ENCODE data around the gene SLC24A4. TPM values are rescaled to one million over a fixed set of nuclear protein-coding genes. Genes with fewer than 3 reads are reported as not detected.

The SLC24A4 gene
- total RNA-seq, 1 experiment from 2014 or later: 0.03 TPM

DNA sequence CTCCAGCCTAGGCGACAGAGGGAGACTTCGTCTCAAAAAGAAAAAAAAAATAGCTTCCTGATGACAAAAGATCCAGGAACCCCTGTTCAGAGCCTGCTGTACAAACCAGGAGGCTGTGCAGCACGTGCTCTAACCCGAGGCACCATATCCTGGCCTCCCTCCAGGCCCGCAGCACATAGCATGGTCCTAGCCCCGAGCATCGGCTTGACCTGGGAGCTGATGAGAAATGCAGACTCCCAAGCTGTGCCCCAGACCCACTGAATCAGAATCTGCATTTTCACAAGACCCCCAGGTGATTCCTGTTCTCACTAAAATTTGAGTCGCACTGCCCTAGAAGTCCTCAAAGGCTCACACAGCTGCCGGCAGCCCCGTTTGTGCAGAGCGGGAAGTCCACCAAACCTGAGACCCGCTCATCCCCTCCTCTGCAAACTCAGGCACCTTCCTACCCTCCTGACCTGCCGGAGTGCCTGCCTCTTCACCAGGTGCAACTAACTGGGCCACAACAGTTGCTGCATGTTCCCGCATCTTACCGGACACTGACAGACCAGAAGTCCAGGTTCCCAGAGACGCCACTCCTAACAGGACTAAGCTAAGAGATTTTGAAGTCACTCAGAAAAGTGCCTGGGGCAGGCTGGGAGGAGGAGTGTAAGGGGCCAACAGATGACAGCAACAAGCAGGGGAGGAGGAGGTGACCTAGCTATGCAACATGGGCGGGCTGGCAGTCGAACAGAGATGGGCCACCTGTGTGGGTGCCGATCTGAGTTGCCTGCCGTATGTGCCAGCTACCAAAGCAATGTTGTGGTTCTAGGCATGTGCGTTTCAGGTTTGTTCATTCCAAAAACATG, 166.7 kb downstream of the SLC24A4 start:
- Histone ChIP-seq H3K27me3 (replicated peaks) (no peaks in the 10 kb centered on the region), H3K4me3 (no peak overlapping the region), H3K9me3 (replicated peaks) (no peaks in the 10 kb centered on the region), H3K4me1 (replicated peaks) (no peaks in the 10 kb centered on the region), H3K27ac (no peak overlapping the region), H3K36me3 (no peaks in the 10 kb centered on the region)
- no peak for DNase-seq (ENCODE audit: low read depth in 1 of 2, low spot score in 2 of 2)

DNA sequence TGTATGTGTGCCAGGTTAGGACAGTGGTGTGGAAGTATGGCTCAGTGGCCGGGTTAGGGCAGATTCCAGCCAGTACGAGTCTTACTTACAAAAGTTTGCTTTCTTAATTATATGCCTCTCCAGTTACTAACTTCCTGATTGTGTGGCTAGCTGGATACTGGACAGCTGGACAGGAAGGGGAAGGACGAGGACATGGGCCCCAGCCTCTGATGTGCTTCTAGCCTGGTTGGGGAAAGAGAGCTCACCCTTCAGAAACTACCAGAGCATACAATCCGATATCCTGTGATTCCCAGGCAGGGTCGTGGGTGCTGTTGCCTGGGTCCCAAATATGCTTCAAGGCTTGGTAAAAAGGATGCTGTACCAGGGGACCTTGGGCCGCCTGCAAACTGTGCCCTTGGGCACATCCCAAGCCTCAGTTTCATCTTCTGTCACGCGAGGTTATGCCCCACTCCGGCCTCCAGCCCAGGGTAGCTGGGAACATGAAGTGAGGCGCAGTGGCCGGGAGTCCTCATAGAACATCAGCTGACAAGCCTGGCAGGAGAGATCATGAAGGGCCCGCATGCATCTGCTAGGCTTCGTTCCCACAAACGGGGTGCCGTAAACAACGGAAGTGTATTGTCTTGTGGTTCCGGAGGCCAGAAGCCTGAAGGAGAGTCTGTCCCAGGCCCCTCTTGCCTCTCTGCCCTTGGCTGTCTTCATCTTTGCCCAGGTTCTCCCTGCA, 167.4 kb downstream of the SLC24A4 start:
- Histone ChIP-seq H3K9me3 (replicated peaks) (no peaks in the 10 kb centered on the region), H3K4me3 (no peak overlapping the region), H3K27me3 (replicated peaks) (no peaks in the 10 kb centered on the region), H3K36me3 (no peaks in the 10 kb centered on the region), H3K4me1 (replicated peaks) (no peaks in the 10 kb centered on the region), H3K27ac (no peak overlapping the region)
- no peak for DNase-seq (ENCODE audit: low read depth in 1 of 2, low spot score in 2 of 2)

DNA sequence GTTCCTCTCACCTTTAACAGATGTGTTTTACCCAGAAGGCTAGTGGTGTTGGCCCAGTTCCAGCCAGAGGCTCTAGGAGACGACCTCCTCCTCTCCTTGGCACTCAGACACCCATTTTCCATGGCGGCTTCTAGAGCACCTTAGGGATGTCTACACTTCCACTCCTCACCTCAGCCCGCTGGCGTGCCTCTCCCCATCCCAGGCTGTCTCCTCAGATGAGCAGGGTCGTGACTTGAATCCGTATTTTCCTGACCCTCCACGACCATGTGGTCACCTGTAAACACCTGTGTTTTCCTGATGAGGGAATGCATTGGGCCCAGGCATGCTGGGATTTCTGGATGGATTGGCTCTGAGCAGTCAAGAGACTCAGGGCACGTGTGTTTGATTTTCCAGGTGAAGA, 168.8 kb downstream of the SLC24A4 start:
- DNase-seq (ENCODE audit: low read depth in 1 of 2, low spot score in 2 of 2): peak in 1 of 2 experiments; percentile 21
- no peaks in the 10 kb centered on the region for H3K27me3 ChIP-seq (replicated peaks)
- H3K9me3 ChIP-seq (replicated peaks): no peaks in the 10 kb centered on the region
- no peaks in the 10 kb centered on the region for H3K36me3 ChIP-seq
- no peak overlapping the region for H3K27ac ChIP-seq
- H3K4me3 ChIP-seq: no peak overlapping the region
- no peaks in the 10 kb centered on the region for H3K4me1 ChIP-seq (replicated peaks)

DNA sequence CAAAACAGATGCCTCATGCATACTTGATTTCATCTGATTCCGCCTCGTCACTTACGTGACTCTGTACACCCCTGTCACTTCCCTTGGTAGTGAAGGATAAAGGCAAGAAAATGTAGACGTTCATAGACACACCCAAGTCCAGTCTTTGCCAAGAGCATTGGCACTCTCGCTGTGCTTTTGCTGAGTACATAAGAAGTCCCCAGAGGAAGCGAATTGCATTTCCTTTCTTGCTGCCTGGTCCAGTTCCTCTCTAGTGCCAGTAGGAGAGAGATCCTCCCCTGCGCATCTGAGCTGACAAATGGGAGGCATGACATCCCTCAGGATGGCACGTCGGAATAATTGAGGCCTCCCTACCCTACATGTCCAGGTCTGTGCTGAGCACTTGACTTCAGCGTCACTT, 169.3 kb downstream of the SLC24A4 start:
- no peak overlapping the region for H3K4me3 ChIP-seq
- H3K27ac ChIP-seq: no peak overlapping the region
- no peaks in the 10 kb centered on the region for H3K27me3 ChIP-seq (replicated peaks)
- DNase-seq (ENCODE audit: low read depth in 1 of 2, low spot score in 2 of 2): no peak
- no peaks in the 10 kb centered on the region for H3K4me1 ChIP-seq (replicated peaks)
- no peaks in the 10 kb centered on the region for H3K9me3 ChIP-seq (replicated peaks)
- H3K36me3 ChIP-seq: no peaks in the 10 kb centered on the region

DNA sequence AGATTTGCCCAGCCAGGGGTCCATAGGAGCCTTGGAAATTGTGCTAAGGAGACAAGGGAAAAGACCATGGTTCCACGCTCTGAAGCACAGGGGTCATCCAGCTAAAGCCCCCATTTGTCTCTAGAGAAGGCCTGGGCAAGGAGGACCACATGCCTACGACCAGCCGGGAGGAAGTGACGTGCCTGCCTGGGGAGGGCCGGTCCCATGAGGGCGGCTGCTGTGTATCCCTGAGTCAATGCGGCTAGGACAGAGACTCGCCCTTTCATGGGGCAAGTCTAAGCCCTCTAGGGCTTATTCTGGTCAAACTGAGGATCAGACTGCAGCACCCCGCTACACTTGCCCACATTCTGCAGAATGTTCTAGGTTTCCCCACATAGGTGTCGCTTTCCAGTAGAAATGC, 170.1 kb downstream of the SLC24A4 start:
- Histone ChIP-seq H3K27me3 (replicated peaks) (no peaks in the 10 kb centered on the region), H3K4me3 (no peak overlapping the region), H3K4me1 (replicated peaks) (no peaks in the 10 kb centered on the region), H3K27ac (no peak overlapping the region), H3K9me3 (replicated peaks) (no peaks in the 10 kb centered on the region), H3K36me3 (no peaks in the 10 kb centered on the region)
- peak in 1 of 2 experiments; percentile 19 for DNase-seq (ENCODE audit: low read depth in 1 of 2, low spot score in 2 of 2)

DNA sequence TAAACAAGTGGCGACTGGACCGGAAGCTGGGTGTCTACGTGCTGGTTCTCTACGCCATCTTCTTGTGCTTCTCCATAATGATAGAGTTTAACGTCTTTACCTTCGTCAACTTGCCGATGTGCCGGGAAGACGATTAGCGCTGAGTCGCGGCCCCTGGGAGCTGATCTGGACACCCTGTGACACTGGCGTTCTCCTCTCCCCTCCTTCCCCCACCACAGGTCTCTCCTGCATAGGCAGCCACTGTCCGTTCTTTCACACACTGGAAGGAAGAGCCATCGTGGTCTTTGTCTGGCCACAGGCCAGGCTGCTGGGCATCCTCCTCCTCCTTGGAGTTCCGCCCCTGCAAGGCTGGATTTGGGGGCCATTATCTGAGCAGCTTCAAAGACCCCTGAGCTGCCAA, 170.5 kb downstream of the SLC24A4 start:
- H3K27me3 ChIP-seq (replicated peaks): no peaks in the 10 kb centered on the region
- no peaks in the 10 kb centered on the region for H3K9me3 ChIP-seq (replicated peaks)
- H3K4me3 ChIP-seq: no peak overlapping the region
- no peaks in the 10 kb centered on the region for H3K36me3 ChIP-seq
- no peak overlapping the region for H3K27ac ChIP-seq
- peak in 1 of 2 experiments; percentile 25 for DNase-seq (ENCODE audit: low read depth in 1 of 2, low spot score in 2 of 2)
- no peaks in the 10 kb centered on the region for H3K4me1 ChIP-seq (replicated peaks)

DNA sequence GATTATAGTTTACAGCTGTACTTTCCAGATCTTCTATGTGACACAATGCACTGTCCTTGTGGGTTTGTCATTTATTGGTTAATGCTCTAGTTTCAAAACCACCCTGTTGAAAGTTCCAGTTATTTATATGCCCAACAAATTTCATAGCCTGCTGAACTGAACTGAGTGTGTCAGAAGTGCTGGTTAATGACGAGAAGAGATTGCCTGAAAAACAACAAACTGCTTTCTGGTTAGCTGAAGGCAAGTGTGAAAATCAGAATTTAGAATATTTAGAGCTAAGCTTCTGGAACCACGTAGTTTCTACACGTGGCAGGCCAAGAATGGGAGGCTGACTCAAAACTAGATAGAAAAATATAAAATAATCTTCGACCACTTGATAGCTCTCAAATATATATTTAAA, 171.5 kb downstream of the SLC24A4 start:
- Histone ChIP-seq H3K9me3 (replicated peaks) (no peaks in the 10 kb centered on the region), H3K27me3 (replicated peaks) (no peaks in the 10 kb centered on the region), H3K27ac (no peak overlapping the region), H3K4me1 (replicated peaks) (no peaks in the 10 kb centered on the region), H3K36me3 (no peaks in the 10 kb centered on the region), H3K4me3 (no peak overlapping the region)
- DNase-seq (ENCODE audit: low read depth in 1 of 2, low spot score in 2 of 2): peak in 1 of 2 experiments; percentile 0

DNA sequence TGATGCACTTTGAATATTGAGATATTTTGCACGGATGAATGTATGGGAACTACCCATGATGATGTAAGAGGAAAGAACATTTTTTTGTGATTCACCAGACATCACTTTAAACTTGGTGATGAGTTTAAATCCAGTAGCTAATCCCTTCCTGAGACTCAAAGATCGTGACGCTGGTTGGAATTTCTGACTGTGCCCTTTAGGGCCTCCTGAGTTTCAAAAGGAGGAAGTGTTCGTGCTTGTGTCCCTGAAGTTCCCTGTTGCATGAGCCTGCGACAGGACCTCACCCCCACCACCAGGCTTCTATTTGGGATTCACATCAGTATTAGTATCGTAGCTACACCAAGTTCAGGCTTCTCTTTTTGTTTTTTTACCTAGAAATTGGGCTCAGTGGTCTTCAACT, 172.1 kb downstream of the SLC24A4 start:
- Histone ChIP-seq H3K36me3 (no peaks in the 10 kb centered on the region), H3K27ac (no peak overlapping the region), H3K27me3 (replicated peaks) (no peaks in the 10 kb centered on the region), H3K4me3 (no peak overlapping the region), H3K4me1 (replicated peaks) (no peaks in the 10 kb centered on the region), H3K9me3 (replicated peaks) (no peaks in the 10 kb centered on the region)
- DNase-seq (ENCODE audit: low read depth in 1 of 2, low spot score in 2 of 2): peak in 1 of 2 experiments; percentile 24

DNA sequence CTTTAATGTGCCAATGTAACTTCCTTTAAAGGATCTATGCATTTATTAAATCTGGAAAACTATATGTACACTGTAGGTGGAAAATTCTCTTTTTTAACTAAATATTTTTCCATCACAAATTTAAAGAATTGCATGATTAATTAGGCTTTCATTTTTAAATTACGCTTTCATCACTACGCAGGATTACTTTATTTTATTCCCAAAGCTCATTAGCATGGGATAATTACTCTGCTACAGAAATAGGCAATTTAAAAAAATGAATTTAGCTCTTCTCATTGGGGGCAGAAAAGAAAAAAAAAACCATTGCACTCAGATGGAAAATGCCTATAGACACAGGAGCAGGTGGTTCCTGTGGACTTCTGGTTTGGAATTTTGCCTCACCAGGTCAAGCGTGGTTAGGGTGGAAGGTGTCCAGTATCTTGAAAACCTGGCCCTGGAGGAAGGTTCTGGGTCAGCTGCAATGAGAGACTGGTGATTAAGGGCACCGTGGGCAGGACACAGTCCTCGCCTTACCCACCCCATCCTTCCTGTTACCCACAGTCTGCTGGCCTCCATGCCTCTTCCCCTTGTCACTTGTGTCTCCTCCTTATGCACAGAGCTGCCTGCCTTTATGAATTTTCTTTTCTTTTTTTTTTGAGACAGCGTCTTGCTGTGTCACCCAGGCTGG, 173.4 kb downstream of the SLC24A4 start:
- H3K9me3 ChIP-seq (replicated peaks): no peaks in the 10 kb centered on the region
- no peaks in the 10 kb centered on the region for H3K36me3 ChIP-seq
- no peak overlapping the region for H3K27ac ChIP-seq
- no peak overlapping the region for H3K4me3 ChIP-seq
- no peaks in the 10 kb centered on the region for H3K27me3 ChIP-seq (replicated peaks)
- no peaks in the 10 kb centered on the region for H3K4me1 ChIP-seq (replicated peaks)
- peak in 1 of 2 experiments; percentile 6 for DNase-seq (ENCODE audit: low read depth in 1 of 2, low spot score in 2 of 2)

DNA sequence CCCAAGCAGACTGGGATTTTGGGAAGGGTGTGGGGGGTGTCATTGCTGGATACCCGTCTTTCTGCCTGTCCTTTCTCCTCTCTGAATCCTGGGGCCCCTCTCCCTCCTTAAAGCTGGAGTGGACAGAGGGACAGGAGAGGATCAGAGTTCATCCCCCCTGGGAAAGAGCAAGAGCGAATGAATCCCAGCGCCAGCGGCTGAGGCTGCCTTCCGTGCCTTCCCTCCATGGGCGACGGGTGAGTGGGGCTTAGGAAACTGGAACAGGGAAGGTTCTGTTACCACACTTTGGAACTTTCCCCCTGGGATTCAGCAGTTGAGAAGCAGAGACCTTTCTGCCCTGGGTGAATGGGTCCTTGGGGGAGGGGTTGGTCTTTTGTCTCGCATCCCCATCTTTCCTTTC, 174.4 kb downstream of the SLC24A4 start:
- Histone ChIP-seq H3K9me3 (replicated peaks) (no peaks in the 10 kb centered on the region), H3K36me3 (no peaks in the 10 kb centered on the region), H3K27me3 (replicated peaks) (no peaks in the 10 kb centered on the region), H3K4me1 (replicated peaks) (peaks cover 5% of the 10 kb centered on the region), H3K27ac (no peak overlapping the region), H3K4me3 (no peak overlapping the region)
- DNase-seq (ENCODE audit: low read depth in 1 of 2, low spot score in 2 of 2): peak in 1 of 2 experiments; percentile 9

DNA sequence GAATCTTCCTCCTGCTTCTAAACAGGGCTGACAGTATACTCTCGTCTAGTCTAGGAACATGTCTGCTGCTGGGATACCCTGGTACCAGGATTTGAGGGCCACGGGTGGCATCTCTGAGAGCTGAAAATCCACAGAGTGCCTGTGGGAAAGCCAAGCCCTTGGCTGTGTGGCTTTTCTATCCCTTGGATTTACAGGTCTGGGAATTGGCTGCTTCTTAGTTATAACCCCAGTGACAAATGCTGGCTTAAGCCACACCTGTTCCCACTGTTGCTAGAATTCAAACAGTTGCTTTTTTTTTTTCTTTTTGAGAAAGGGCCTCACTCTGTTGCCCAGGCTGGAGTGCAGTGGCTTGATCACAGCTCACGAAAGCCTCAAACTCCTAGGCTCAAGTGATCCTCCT, 176.3 kb downstream of the SLC24A4 start:
- H3K36me3 ChIP-seq: no peaks in the 10 kb centered on the region
- H3K27me3 ChIP-seq (replicated peaks): no peaks in the 10 kb centered on the region
- H3K4me3 ChIP-seq: no peak overlapping the region
- peaks cover 23% of the 10 kb centered on the region for H3K4me1 ChIP-seq (replicated peaks)
- H3K9me3 ChIP-seq (replicated peaks): no peaks in the 10 kb centered on the region
- H3K27ac ChIP-seq: no peak overlapping the region
- DNase-seq (ENCODE audit: low read depth in 1 of 2, low spot score in 2 of 2): no peak

DNA sequence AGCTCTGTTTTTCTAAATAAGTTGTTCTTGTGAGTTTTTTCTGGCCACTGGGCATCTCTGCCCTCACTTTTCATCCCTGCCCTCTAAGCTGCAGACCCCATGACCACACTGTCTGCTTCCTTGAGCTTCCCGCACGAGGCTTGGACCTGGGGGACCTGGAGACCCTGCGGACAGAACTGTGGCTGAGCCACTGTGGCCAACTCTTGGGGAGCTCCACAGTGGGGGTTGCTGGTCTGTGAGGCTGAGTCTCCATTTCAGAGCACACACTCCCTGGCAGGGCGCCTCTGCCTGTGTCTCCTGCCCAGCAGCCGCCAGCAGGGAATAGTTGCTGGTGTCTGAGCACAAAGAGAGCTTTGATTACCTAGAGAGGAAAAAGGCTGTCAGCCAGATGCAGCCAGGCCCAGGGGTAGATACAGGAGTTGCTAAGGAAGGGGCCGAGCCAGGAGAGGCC, 177.6 kb downstream of the SLC24A4 start:
- Histone ChIP-seq H3K4me1 (replicated peaks) (peaks cover 30% of the 10 kb centered on the region), H3K4me3 (no peak overlapping the region), H3K9me3 (replicated peaks) (no peaks in the 10 kb centered on the region), H3K36me3 (no peaks in the 10 kb centered on the region), H3K27me3 (replicated peaks) (no peaks in the 10 kb centered on the region), H3K27ac (no peak overlapping the region)
- peak in 1 of 2 experiments; percentile 19 for DNase-seq (ENCODE audit: low read depth in 1 of 2, low spot score in 2 of 2)

DNA sequence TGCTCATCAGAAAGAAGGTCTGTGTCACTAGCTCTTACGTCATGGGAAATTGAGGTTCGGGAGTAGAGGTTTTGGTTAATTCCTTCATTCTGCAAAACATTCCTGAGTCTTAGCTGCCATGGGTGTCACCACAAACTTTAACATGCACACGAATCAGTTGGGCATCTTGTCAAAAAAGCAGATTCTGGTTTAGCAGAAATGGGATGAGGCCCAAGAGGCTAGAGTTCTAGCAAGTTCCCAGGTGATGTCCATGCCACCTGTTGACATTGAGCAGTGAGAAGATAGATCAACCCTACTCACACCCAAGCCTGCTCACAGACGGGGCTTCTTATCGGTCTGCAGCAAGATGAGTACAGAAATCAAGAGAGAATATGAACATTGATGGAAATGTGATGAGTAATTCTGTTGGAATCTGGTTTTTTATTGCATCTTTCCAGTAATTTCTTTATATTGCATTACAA, 179.0 kb downstream of the SLC24A4 start:
- DNase-seq (ENCODE audit: low read depth in 1 of 2, low spot score in 2 of 2): no peak
- no peak overlapping the region for H3K27ac ChIP-seq
- H3K4me3 ChIP-seq: no peak overlapping the region
- no peaks in the 10 kb centered on the region for H3K36me3 ChIP-seq
- peaks cover 30% of the 10 kb centered on the region for H3K4me1 ChIP-seq (replicated peaks)
- H3K9me3 ChIP-seq (replicated peaks): no peaks in the 10 kb centered on the region
- no peaks in the 10 kb centered on the region for H3K27me3 ChIP-seq (replicated peaks)
